NCI-H524 (cell line): ENCODE measurements around the gene BRME1.

Experiments
- DNase-seq, 2 experiments: peaks; one replicate each; lab custom pipeline; 2025; lab: John Stamatoyannopoulos, UW

The BRME1 gene

GRCh38 chr19:13846557-13847406, 59.1 kb downstream of the BRME1 start:
- DNase-seq = peak; percentile 40 to 59

DNA sequence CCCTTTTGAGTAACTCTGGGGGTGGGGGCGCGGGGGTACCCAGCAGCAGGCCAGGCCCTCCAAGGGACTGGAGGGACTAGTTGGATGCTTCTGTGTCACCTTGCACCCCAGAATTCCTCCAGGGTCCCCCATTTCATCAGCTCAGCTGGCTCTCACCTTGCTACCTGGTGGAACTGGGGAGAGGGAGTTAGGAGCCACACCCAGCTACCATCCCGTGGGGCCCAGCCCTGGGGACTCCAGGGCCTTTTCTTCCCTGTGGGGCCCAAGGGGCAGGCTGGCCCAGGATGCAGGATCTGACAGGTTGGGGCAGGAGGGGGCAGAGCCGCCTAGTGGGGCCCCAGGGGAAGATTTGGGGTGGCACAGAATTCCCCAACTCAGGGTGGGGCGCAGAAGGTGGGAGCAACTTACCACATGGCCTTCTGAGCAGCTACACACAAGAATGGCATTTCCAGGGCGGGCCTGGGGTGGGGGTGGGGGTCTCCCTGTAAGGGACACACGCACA, 61.7 kb downstream of the BRME1 start:
- DNase-seq = no peak

DNA sequence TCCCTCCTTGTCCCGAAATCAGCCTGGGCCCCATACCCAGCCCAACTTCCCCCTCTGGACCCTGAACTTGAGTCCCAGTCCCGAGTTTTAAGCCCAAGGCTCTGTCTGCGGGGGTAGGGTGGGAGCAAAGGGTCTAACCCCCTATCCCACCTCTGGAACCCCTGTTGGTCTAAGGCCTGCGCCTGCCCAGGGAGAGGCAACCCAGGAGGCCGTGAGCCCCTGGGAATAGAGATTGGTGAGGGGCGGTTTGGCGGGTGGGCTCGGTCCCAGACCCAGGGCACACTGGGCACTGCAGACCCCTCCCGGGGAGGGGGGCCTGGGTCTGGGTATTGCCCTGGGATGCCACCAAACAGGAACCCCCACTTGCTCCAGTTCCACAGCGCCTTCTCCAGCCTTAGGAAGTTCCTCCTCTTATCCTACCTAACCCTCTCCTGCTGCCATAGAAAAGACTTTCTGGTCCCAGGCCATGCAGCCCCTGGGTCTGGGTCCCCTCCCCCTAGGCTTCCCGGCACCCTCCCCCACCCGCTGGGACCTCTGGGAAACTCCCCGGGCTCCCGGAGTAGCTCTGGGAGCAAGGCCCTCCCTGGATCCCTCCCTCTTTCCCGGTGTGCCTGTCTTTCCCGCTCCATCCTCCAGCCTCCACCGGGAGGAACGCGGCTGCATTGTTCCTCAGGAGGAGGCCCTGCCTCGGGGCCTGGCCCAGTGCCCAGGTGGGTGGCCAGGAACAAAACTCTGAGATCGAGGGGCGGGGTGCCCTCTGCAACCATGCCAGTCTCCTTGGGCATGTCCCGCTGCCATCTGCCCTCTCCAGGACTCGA, 62.6 kb downstream of the BRME1 start:
- no peak for DNase-seq

GRCh38 chr19:13842291-13843103, 63.4 kb downstream of the BRME1 start:
- no peak for DNase-seq

- no peak for DNase-seq
These were observed 64.0 kb downstream of the BRME1 start for GRCh38 chr19:13841962-13842290.

DNA sequence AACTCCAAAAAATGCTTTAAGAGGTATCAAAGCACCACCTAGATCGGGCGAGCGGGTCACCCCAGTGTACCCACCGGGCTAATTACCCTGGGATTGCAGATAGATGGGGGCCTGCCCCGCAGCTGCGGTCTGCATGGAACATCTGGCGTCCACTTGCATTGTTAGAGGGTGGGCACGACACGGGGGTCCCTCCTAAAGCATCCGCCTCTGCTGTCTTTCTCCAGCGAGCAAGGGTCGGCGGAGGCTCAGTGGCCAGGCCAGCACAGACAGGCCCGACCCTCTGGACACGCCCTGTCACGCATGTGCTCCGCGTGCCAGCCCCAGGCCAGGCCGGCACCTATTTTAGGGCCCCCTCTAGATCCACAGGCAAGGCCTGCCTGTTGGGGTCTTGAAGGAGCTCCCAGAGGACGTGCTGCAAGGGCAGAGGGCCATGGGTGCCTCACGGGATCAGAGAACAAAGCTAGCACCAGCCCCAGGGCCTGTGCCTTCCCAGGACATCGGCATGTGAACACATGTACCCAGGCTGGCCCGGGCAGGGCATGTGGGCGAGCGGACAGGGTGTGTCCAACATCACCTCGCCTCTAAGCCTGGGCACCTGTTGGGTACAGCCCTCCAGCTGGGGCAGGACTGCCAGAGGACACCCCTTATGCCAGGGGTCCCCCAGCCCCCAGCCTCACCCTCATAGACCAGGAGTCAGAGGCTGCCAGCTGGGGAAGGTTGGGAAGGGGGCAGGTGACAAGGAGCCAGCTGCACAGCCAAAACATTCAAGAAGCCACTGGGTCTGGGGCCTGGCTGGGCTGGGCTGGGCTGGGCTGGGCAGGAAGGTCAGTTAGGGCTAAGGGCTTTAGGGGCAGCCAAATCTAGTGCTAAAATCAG, 64.6 kb downstream of the BRME1 start:
- DNase-seq = no peak

DNA sequence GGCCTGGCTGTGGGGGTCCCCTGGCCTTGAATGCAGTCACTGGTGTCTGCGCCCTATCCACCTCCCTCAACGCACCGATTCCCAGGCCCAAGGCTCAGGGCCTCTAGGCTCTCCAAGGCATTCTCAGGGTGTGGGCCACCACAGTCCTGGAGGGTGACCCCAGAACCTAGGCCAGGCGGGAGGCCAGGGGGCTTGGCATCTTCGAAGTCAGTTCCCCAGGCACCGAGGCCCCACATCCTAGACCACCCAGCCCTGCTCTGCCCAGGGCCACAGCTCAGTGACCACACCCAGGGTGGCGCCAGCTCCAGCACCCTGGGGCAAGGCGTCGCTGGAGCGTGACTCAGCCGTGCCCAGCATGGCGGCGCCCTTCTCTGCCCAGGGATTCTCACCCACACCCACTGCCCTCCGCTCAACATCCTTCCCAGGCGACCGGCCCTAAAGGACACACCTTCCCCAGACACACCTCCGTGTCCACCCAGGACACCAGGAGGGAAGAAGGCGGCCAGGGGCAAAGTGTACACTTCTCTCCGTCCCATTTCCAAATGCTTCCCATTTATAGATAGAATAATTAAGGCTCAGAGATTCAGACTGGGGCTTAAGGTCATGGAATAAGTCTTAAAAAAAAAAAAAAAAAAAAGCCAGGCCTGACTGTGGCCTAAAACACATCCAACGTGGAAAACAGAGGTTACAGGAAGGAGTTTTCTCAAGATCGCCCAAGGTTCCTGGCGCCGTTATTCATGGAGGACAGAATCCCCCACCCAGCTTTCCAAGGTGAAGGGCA, 65.4 kb downstream of the BRME1 start:
- DNase-seq = no peak

DNA sequence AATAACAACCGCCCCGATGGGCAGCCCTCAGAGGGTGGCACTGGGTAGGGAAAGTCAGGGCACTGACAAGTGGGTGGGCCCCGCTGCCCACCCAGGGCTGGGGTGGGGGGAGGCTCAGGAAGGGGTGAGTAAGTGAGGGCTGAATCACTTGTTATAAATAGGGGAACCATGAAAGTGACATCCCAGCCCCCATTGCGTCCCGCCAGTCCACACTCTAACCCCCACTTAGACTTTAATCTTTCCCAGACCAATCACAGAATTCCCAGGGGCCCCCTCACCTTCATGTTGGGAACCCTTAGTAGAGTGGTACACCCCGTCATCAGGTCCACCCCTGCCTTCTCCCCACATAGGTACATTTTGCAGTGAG, 66.0 kb downstream of the BRME1 start:
- DNase-seq = no peak

DNA sequence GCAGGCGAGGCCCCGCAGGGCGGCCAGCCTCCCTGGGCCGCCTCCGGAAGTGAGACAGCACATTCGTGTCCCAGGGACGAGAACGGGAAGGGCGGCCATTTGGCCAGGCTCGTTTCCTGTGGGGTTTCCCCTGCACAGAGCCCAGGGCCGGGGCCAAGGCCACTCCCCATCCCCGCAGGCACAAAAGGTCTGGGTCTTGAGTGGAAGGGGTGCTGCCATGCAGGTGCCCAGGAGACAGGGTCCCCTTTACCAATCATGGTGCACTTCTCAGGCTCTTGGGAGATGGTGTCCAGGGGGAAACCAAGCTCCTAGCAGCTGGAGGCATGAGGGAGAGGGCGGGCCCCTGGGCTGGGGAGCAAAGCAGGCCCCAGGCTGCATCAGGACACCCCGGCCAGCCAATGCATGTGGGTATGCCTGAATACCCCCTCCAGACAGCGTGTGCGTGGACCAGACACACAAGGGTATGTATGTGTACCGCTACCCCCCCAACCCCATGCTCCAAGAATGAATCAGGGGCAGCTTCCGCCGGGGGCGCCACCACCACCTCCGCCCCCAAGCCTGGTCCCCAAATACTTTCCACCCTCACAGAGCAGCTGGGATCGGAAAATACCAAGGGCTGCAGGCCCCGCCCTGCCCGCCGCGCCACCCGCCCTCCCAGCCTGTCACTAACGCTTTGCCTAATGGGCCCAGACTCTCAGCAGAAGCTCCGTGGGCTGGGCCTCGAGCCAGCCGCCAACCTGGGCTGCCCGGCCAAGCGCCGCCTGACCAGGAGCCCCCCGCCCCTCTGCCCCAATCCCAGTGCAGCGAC, 66.6 kb downstream of the BRME1 start:
- DNase-seq = peak in 1 of 2 experiments; percentile 29

- no peak for DNase-seq
These were observed 67.3 kb downstream of the BRME1 start for GRCh38 chr19:13838435-13839129.

DNA sequence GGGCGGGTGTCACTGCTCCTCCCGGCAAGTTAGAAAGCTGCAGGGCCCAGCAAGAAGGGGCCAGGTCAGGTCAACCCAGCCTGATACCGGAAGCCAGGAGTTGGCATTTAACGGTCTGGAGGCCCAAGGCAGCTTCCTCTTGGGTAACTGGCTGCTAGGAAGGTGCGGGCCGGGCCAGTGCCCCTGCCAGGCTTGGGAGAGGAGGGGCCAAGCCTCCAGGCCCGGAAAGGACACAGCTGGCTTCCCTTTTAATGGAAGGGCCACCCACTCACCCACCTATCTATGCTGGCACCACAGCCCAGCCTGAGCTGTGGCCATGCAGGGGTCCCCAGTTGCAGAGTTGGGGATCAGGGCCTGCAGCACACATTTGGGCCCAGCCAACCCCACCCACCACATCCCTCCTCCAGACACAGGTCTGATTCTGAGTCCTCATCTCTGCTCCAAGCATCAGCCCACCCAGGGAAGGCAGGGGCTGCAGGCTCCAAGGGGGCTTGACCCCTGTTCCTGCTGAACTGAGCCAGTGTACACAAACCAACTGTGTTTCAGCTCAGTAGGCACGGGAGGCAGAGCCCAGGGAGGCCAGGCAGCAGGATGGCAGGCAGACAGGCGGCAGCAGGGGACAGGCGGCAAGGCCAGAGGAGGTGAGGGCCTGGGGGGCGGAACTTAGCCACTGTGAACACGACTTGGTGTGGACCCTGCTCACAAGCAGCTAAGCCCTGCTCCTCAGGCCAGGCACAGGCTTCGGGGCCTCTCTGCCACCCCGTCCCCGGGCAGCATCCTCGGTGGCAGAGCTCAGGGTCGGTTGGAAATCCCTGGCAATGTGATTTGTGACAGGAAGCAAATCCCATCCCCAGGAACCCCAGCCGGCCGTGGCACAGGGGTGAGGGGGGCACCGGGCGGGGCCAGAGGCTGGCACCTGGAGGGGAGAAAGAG, 69.9 kb downstream of the BRME1 start:
- no peak for DNase-seq

DNA sequence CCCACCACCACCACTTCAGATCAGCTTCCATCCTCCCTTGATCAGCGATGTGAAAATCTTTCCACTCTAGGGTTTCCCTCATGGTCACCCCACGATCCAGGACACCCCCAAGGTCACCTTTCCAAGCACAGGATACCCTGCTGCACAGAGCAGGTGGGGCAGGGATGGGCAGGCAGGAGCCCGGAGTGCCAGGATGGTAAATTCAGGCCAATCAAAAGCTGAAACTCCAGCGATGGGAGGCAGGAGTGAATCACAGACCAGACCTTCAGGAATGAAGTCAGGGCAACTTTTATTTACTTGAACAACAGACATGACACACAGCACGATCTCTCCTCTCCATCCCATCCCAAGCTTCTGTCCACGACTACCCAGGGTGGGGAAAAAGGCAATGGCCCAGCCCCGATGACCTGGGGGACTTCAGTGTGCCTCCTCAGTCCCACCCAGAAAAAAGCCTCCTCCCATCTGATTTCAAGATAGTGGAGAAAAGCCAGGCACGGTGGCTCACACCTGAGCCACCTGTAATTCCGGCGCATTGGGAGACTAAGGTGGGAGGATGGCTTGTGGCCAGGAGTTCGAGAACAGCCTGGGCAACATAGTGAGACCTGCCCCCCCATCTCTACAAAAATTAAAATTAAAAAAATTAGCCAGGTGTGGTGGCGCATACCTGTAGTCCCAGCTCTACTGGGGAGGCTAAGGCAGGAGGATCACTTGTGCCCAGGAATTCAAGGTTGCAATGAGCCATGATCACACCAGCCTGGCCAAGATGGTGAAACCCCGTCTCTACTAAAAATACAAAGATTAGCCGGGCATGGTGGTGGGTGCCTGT, 71.5 kb downstream of the BRME1 start:
- DNase-seq = no peak

DNA sequence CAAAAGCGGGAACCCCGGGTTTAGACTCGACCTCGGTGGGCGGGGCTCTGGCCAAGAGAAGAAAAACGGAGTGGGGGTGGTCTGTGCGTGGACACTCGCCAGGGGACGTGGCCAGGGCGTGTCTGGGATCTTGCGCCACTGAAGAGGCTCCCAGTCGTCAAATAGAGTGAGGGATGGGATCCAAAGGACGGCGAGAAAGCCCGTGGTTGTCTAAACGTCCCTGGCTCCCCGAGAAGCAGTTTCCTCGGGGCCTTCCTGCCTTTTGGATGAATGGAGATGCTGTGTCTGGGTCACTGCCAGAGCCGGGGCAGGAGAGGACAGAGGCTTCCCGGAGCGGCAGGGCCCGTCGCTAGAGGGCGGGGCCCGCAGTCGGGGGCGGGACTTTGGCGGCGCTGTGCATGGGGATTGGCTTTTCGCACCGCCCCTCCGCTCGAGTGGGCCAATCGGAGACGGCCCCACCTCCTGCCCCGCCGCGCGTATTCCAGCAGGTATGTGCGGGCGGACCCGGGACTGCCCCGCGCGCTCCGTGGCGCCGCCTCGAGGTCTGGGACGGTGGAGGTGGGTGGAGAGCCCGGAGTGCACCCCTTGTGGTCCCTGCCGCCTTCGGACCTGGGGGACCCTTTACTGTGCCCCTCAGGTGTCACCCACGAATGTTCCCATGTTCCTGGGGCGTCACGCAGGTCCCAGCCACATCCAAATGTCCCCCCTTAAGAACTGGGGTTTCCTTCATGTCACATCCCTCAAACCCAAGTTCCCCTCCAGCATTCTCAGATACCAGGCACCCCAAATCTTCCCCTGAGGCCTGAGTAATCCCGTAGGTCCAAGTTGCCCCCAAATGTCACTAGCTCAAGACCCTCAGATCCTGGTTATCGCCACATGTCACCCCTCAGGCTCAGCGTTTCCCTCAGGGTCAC, 72.3 kb downstream of the BRME1 start:
- peak; percentile 81 to 89 for DNase-seq
